ENCODE data around the gene FGG.

- TF ChIP-seq CTCF (IDR thresholded peaks at IDR 0.05) (no peak), POLR2A (IDR thresholded peaks at IDR 0.05) (no peak)
Observed at GRCh38 chr4:154590329-154591006, 22.0 kb downstream of the FGG start, which contains the start of gene FGA.
